Uterus (tissue), 4 donors: ENCODE results near the gene DCHS2. TPM values are rescaled to one million over a fixed set of nuclear protein-coding genes. Genes with fewer than 3 reads are reported as not detected.
A peak's percentile ranks its signal among the peaks of the same experiment; 100 is the strongest.

Source experiments
- DNase-seq, 2 donors: peaks; one replicate each; pipeline ENCODE4 v3.0.0-alpha.2; 2019 to 2020
- H3K27ac ChIP-seq, 2 donors: fragments of 200-600 bp; sonication (generic); 1 replicate in 1 of 2; 2 replicates in 1 of 2; pipeline ENCODE4 v1.5.1; 2016 to 2018
- H3K27me3 ChIP-seq, 2 donors: fragments of 200-600 bp; sonication (generic); one replicate each; pipeline ENCODE4 v1.5.1; 2018 to 2019; ENCODE audit warnings: control low read depth in 1 of 2
- H3K36me3 ChIP-seq, 2 donors: fragments of 200-600 bp; sonication (generic); one replicate each; pipeline ENCODE4 v1.5.1; 2019; ENCODE audit warnings: control low read depth in 1 of 2
- H3K4me1 ChIP-seq, 2 donors: fragments of 200-600 bp; sonication (generic); one replicate each; pipeline ENCODE4 v1.5.1; 2018 to 2019; ENCODE audit warnings: control low read depth in 1 of 2
- H3K4me3 ChIP-seq, 2 donors: fragments of 200-600 bp; sonication (generic); 1 replicate in 1 of 2; 2 replicates in 1 of 2; pipeline ENCODE4 v1.5.1; 2018 to 2019; ENCODE audit warnings: mild to moderate bottlenecking in 1 of 2
- H3K9me3 ChIP-seq, 2 donors: fragments of 200-600 bp; sonication (generic); one replicate each; pipeline ENCODE4 v1.5.1; 2019; ENCODE audit warnings: control low read depth in 1 of 2
- POLR2A ChIP-seq, 2 donors: fragments of 450-650 bp; IDR thresholded peaks; one replicate each; pipeline ENCODE4 v1.6.1; 2016; ENCODE audit warnings: antibody characterized with exemption in 2 of 2, mild to moderate bottlenecking in 1 of 2, moderate library complexity in 1 of 2
- intact Hi-C: fragments of 100-400 bp; cut with DNase I; formaldehyde crosslinking; loops from one replicate; pipeline ENCODE4 v1.15.1; 2023; ENCODE audit warnings: low total_unique reads
- total RNA-seq, 4 donors: library from RNA; depleted of rRNA in 3 of 4; stranded (reverse); fragments of >200 nt in 3 of 4; gene quantifications; one replicate each; pipeline versions ENCODE4 v1.1.0 to v1.2.4, GENCODE V29; 2014 to 2023
- TF ChIP-seq, protein P1 (sequence below), 4 experiments: fragments of 200-600 bp in 2 of 4; fragments of 450-650 bp in 2 of 4; sonication (generic) in 2 of 4; IDR thresholded peaks; one replicate each; pipeline ENCODE4 v1.5.1; 2016 to 2019; ENCODE audit warnings: antibody characterized with exemption in 4 of 4, mild to moderate bottlenecking in 2 of 4, moderate library complexity in 1 of 4
- donor health status: DM: yes; HTN: yes; CAD: no.

Gene DCHS2
- total RNA-seq, 4 donors from 2014 or later = 10.6 to 51.4 (median 17.5) TPM

DNA sequence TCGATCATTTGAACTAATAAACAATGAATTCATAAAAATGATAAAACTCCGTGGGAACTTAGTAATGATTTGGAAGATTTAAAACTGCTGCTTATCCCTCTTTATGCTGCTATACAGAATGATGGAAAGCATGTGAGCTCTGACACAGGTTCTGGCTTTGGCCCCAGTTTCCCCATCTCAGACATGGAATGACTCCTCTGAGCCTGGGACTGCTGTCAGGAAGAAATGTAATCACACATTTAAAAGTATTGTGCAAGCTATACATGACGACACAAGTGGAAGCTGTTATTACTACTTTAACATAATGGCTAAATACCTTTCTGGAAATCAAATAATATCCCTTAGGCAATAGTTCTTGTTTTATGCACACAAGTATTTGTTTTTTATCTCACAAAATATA is 161.7 kb downstream of the DCHS2 start:
- intact Hi-C loops = no loop called here
- peak overlapping the region in 1 of 2 donors; percentile 51 for H3K27ac ChIP-seq
- peak; percentile 80 to 86 for DNase-seq
- H3K4me1 ChIP-seq = no peaks in the 10 kb centered on the region
- no peaks in the 10 kb centered on the region for H3K36me3 ChIP-seq
- no peaks in the 10 kb centered on the region for H3K9me3 ChIP-seq
- TF ChIP-seq POLR2A (IDR thresholded peaks at IDR 0.05) = no peak
- TF ChIP-seq, protein P1, sequence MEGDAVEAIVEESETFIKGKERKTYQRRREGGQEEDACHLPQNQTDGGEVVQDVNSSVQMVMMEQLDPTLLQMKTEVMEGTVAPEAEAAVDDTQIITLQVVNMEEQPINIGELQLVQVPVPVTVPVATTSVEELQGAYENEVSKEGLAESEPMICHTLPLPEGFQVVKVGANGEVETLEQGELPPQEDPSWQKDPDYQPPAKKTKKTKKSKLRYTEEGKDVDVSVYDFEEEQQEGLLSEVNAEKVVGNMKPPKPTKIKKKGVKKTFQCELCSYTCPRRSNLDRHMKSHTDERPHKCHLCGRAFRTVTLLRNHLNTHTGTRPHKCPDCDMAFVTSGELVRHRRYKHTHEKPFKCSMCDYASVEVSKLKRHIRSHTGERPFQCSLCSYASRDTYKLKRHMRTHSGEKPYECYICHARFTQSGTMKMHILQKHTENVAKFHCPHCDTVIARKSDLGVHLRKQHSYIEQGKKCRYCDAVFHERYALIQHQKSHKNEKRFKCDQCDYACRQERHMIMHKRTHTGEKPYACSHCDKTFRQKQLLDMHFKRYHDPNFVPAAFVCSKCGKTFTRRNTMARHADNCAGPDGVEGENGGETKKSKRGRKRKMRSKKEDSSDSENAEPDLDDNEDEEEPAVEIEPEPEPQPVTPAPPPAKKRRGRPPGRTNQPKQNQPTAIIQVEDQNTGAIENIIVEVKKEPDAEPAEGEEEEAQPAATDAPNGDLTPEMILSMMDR (IDR thresholded peaks at IDR 0.05) = no peak
- no peak overlapping the region for H3K4me3 ChIP-seq
- H3K27me3 ChIP-seq = no peaks in the 10 kb centered on the region

DNA sequence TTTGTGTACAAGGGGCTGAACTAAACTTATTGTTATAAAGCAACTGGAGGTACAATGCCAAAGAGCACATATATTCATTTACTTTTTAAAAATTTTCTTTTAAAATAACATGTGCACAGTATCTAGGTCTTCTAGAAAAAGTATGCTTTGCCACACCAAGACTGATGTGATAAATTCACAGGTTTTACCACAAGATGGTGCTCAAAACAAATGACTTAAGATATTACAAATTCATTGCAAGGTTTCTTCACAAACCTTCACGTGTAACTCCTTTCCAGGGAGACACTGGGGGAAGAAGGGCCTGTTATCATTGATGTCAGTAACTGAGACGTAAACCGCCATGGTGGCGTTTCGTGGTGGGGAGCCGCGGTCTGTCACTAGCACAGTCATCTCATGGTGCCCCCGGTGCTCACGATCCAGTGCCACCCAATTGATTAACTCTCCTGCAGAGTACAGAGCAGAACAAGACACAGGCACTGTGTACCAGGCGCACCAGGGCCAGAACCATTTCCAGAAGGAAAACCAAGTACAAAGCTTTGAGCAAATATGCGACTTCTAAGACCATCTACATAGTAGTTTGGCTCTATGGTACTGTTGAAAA is 162.2 kb downstream of the DCHS2 start:
- H3K4me1 ChIP-seq = no peaks in the 10 kb centered on the region
- H3K36me3 ChIP-seq = no peaks in the 10 kb centered on the region
- intact Hi-C loops = no loop called here
- no peak overlapping the region for H3K4me3 ChIP-seq
- DNase-seq = peak in 1 of 2 donors; percentile 22
- TF ChIP-seq, protein P1 (IDR thresholded peaks at IDR 0.05) = peak; percentile 8 to 36 (median 22)
- TF ChIP-seq POLR2A (IDR thresholded peaks at IDR 0.05) = no peak
- H3K9me3 ChIP-seq = no peaks in the 10 kb centered on the region
- H3K27ac ChIP-seq = peak overlapping the region in 1 of 2 donors; percentile 51
- H3K27me3 ChIP-seq = no peaks in the 10 kb centered on the region

DNA sequence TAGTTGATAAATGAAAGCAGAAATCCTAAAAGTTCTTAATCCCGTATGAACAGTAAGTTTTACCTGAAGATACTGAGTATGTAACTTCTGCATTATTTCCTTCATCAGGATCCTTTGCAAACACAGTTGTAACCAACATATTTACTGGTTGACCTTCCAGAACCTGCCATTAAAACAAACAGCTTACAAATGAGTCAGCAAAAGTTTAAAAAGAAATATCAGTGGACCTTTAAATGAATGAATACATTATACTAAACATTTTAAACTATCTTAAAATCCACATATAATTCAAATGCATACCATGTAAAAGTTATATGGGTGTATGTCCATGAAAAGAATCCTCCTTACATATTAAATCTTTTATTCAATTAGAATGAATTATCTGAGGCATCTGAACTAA is 163.6 kb downstream of the DCHS2 start:
- TF ChIP-seq, protein P1 (IDR thresholded peaks at IDR 0.05) = no peak
- no peak for TF ChIP-seq POLR2A (IDR thresholded peaks at IDR 0.05)
- H3K27ac ChIP-seq = no peak overlapping the region
- intact Hi-C loops = no loop called here
- no peaks in the 10 kb centered on the region for H3K9me3 ChIP-seq
- no peak for DNase-seq
- no peak overlapping the region for H3K4me3 ChIP-seq
- H3K36me3 ChIP-seq = no peaks in the 10 kb centered on the region
- no peaks in the 10 kb centered on the region for H3K27me3 ChIP-seq
- H3K4me1 ChIP-seq = no peaks in the 10 kb centered on the region

DNA sequence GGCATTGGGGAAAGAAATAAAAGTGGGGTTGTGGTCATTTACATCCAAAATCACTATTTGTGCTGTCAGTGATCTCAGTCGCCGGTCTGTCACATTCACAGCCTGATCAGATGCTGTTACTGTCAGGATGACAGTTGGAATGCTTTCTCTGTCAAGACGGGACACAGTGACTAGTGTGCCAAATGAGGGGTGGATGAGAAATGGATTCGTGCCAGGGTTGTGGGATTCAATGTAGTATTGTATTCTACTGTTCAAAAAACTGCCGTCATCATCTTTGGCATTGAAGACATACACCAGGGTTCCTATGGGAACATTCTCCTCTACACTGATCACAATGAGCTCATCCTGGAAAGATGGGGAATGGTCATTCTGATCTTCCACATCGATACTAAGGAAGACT is 171.1 kb downstream of the DCHS2 start:
- intact Hi-C loops = no loop called here

DNA sequence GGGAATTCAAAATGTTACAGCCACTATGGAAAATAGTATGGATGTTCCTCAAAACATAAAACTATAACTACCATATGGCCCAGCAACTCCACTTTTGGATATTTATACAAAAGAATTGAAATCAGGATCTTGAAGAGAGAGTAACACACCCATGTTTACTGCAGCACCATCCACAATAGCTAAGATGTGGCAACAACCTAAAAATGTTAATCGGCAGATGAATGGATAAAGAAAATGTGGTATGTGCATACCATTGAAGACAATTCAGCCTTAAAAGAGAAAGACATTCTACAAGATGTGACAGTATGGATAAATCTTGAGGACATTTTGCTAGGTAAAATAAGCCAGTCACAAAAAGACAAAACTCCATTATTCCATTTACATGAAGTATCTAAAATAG is 171.9 kb downstream of the DCHS2 start:
- H3K27ac ChIP-seq = no peak overlapping the region
- no peaks in the 10 kb centered on the region for H3K9me3 ChIP-seq
- H3K27me3 ChIP-seq = no peaks in the 10 kb centered on the region
- no peaks in the 10 kb centered on the region for H3K36me3 ChIP-seq
- DNase-seq = no peak
- no peaks in the 10 kb centered on the region for H3K4me1 ChIP-seq
- TF ChIP-seq, protein P1 (IDR thresholded peaks at IDR 0.05) = no peak
- TF ChIP-seq POLR2A (IDR thresholded peaks at IDR 0.05) = no peak
- no peak overlapping the region for H3K4me3 ChIP-seq
- intact Hi-C loops = no loop called here

More for the DNA sequence above, 171.1 kb downstream of the DCHS2 start:
- no peaks in the 10 kb centered on the region for H3K4me1 ChIP-seq
- no peaks in the 10 kb centered on the region for H3K36me3 ChIP-seq
- H3K27ac ChIP-seq = no peak overlapping the region
- no peaks in the 10 kb centered on the region for H3K27me3 ChIP-seq
- no peak for DNase-seq
- no peaks in the 10 kb centered on the region for H3K9me3 ChIP-seq
- H3K4me3 ChIP-seq = no peak overlapping the region
- no peak for TF ChIP-seq POLR2A (IDR thresholded peaks at IDR 0.05)
- TF ChIP-seq, protein P1 (IDR thresholded peaks at IDR 0.05) = no peak
